NK-92 treated with Interleukin-12 subunit alpha and Interleukin-12 subunit beta, amount 100 ng/mL, for 24 hours (cell line): ENCODE data around the gene GRAMD4.

Experiments used
- DNase-seq: peaks from one replicate; lab custom pipeline; 2025; lab: John Stamatoyannopoulos, UW

Gene GRAMD4

DNA sequence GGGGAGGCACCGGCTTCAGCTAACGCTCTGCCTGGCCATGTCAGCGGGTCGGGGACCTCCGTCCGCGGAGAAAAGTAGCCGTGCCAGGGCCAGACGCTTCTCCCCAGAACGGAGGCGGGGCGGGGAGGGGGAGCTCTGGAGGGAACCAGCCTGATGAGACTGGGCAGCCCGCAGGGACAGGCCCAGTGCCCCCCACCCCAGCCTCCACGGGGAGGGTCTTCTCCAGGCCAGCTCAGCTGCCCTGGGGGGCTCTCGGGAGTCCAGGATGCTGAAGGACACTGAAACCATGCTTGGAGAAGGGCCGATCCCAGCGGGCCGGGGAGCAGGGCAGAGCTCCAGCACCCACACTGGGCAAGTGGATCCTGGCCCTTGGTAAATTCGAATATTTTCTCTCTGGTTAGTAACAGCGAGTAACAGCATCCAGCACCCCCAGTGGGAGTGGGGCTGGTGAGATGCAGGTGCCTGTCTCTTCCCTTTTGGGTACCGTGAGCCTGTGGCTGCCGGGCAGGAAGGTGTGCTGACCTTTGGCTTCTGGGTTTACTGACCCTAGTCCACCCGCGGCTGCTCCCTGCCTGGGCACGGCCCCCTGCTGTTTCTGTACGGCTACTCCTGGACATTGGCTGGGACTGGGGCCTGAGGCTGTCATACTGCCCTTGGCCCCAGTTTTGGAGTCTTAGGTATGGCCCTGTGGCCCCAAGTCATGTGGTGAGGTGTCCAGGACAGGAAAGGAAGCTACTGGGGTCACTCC is 35.8 kb downstream of the GRAMD4 start:
- DNase-seq: no peak

GRCh38 chr22:46656856-46657654 is 36.9 kb downstream of the GRAMD4 start:
- no peak for DNase-seq

DNA sequence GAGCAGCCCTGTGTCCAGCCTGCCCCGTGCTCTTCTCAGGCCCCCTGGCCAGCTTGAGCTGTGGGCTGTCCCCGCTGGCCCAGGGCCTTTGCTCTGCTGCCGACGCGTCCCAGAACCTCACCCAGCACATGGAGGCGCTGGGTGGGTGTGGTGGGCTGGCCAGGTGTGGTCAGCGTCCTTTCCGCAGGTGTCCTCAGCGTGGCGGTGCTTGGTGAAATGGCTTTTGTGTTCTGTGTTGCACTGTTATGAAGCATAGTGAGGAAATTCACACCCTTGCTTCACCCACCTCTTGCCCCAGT is 37.4 kb downstream of the GRAMD4 start:
- DNase-seq: no peak

DNA sequence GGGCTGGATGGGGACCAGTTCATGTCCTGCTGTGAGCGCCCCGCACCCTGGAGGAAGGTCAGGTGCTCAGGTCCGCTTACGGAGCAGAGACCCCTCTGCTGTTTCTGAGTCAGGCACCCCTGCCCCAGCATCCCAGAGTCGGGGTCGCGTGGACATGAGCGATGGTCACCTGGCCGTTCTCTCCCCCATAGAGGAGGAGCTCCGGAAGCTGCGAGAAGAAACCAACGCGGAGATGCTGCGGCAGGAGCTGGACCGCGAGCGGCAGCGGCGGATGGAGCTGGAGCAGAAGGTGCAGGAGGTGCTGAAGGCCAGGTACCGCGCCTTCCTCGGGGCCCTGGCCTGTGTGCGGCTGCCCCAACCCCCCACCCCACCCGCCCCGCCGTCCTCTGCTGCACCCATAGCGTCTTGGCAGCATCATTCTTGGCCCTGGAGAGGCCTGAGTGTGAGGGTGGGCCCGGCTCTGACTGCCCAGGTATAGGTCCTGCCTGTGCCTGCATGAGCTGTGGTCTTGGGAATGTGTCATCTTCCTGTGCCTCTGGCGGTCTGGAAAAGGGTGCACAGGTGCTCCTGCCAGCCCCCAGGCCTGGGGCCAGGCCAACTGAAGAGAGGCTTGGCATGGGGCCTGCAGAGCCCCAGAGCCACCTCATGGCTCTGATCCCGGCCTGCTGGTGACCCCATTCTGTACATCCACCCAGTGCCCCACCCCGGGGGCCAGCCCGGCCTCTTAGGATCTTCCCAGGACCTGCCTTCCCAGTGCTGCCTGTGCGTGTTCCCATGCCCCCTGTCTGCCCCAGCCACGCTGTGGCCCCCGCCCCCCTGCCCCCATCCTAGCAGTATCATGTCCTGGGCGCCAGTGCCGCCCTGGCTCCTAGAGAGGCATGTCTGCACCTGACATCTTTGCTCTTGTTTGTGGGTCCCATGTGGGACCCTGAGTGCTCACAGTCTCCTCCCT is 38.1 kb downstream of the GRAMD4 start:
- no peak for DNase-seq

DNA sequence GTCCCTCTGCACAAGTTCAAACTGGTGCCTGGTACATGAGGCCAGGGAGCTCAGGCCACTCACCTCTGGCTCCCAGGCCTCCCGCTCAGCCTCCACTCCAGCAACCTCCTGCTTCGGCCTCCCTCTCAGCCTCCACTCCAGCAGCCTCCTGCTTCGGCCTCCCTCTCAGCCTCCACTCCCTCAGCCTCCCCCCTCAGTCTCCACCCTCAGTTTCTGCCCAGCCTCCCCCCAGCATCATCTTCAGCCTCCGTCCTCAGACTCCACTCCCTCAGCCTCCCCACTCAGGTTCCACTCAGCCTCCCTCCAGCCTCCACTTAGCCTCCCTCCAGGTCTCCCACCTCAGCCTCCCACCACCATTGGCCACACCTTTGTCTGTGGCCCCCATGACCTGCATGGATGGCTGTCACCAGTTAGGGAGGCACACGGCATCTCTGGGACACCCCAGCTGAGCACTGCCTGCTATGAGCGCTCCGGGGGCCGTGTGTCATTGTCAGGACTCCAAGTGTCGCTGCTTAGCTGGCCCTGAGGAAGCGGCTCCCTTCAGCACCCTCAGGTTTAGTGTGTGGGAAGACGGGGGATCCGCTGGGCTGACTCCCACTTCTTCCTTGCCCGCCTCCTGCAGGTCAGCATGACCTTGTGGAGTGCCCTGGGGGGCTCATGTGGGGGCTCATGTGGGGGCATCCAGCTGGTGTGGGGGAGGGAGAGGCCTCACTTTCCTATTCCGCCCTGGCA is 39.0 kb downstream of the GRAMD4 start:
- DNase-seq: no peak

DNA sequence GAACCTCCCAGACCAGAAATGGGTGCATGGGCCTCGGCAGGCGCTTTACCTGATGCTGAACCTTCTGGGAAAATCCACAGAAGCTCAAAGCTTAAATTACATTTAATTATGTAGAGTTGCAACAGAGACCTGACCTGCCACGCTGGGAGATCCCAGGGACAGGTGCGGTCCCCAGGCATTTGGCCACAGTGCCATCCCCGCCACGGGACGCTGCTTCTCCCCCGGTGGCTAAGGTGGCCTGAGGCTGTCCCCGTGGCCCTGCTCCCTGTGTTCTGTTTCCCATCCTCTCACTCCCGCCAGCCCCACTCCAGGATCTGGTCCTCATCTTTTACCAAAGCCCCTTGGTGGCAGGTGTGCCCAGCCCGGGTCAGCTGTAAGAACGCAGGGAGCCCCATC is 39.6 kb downstream of the GRAMD4 start:
- DNase-seq: no peak

DNA sequence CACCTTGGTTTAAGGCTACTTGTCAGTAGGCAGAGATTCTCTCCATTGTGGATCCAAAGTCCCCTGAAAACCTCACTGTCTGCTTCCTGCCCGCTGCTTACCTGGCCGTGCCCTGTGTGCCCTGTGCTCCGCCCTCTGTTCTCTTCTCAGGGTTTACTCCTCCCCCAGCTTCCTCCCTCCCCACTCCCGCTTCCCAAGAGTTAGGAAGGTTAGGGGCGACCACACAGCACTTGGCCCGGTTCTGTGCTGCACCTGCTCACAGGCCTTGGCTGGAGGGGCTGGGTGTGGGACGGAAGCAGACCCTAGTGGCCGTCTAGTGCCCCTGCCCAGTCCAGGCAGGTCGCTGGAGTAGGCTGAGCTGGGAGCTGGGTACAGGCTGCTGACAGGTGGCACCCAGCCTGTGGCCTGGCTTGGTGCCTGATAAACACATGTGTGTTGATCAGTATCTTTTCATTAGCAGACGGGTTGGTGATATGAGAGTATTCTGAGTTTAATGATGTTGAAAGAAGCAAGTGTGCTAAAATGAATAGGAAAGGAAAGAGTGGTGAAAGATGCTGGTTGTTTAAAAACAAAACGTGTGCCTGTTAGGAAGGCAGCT is 40.5 kb downstream of the GRAMD4 start:
- no peak for DNase-seq

DNA sequence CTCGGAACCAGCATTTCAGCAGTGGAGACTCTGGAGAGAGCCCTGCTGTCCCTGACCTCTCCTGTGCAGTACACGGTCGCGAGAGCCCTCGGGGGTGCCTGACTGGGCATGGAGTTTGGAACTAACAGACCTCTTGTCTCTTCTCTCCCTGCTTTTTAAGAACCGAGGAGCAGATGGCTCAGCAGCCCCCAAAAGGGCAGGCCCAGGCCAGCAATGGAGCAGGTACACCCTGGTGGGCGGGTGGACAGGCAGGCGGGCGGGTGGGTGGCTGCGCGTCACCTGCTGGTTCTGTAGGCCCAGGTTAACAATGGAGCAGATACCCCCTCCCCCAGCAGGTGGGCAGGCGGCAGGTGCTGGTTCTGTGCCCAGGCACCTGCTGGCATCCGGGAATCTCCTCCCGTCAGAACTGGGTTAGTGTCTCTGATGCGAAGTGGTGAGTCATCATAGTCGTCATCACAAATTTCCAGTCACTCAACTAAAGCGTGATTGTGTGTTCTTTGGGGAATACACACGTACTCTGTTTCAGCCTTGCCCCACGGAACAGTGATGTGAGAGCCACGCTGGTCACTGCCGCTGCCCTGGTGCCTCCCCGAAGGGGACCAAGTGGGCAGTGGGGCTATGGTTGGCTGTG is 41.1 kb downstream of the GRAMD4 start:
- no peak for DNase-seq

GRCh38 chr22:46662226-46662625 is 42.0 kb downstream of the GRAMD4 start:
- no peak for DNase-seq

- DNase-seq: no peak
Measured at GRCh38 chr22:46663001-46663400, 42.8 kb downstream of the GRAMD4 start.

DNA sequence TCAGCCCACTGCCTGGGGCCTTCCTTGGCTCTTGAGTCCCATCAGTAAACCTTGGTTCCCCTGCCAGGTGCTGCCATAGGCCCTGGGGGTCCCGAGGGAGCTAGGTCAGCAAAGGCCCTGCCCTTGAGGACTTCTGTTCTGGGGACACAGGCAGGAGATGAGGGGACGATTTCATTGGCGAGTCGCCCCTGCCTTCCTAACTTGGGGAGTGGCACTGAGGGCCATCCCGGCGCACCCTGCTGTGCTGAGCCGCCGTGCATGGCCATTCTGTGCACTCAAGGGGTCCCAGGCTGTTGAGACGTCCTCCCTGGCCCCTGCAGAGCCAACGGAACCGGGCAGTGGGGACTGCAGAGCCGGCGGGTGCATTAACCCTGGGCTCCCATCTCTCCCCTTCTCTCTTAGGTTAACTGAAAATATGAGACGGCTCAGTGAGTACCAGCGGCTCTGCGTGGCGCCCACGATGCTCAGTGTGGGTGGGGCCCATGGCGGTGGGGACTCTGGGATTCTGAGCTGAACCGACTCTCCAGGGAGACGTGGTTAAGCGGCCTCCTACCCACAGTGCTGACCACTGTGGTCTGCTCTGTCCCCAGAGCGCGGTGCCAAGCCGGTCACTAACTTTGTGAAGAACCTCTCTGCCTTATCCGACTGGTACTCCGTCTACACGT is 43.4 kb downstream of the GRAMD4 start:
- no peak for DNase-seq

DNA sequence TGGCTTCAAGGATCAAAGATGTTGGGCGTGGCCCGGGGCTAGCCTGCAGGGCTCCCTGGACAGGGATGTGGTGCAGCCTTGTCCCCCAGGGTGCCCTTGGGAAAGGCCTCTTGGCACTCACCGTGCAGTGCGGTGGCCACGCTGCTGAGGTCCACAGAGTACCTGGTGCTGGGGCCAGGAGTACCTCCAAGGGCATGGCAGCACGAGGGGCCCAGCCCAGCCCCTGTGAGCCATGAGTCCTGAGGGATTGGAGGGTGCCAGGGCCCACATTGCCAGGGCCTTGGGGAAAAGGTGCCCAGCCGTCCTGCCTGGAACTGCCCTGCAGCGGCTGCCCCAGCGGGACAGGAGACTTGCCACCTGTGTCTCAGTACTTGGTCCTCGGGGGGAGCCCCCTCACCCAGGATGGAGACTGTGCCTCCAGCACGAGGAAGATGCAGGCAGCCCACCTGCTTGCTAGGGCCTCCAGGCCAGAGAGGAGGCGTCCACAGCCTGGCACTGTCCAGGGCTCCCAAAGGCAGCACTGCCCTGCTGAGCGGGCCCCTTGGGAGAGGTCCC is 44.2 kb downstream of the GRAMD4 start:
- DNase-seq: no peak

- DNase-seq: no peak
Measured at GRCh38 chr22:46665151-46665695, 45.0 kb downstream of the GRAMD4 start.

DNA sequence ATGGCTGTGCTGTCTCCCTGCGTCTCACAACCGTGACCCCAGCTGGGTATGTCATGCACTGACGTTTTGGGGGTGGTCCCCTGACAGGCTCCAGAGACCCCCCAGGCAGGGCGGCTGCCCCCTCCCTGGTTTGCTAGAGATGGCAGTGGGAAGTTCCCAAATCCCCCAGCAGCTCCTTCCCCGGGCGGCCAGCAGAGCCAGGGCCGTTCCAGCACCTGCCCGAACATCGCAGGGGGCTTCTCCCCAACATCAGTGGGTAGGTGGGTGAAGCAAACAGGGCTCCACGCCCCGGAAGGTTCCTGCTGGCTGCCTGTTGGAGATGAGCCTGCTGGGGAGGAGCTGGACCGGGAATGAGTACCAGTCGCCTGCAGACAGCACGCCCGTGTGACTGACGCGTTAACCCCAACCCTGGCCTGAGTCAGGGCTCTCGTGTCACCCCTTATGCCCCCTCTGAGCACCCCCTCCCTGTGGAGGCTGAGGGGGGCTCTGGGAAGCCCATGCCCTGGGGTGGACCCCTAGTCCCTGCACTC is 45.6 kb downstream of the GRAMD4 start:
- DNase-seq: no peak

- no peak for DNase-seq
Measured at GRCh38 chr22:46666577-46667244, 46.5 kb downstream of the GRAMD4 start.

- no peak for DNase-seq
Measured at GRCh38 chr22:46667245-46667623, 47.0 kb downstream of the GRAMD4 start.

- DNase-seq: no peak
Measured at GRCh38 chr22:46668116-46668515, 47.9 kb downstream of the GRAMD4 start.

DNA sequence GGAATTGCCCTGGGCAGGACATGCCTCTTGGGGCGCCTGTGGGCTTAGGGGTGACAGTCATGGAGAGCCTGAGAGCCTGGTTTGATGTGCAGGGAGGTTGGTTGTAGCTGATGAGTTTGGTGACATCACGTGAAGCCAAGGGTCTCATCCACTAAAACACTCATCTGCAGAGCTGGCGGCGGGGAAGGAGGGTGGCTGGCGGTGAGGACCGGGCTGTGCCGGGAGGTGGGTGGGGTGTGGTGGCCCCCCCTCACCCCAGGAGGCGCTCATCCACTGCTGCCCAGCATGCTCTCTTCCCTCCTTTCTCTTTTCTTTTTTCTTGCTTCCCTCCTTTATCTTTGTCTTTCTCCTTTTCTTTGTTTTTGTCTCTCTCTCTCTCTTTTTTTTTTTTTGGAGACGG is 49.0 kb downstream of the GRAMD4 start:
- DNase-seq: no peak

GRCh38 chr22:46671824-46672432 is 51.7 kb downstream of the GRAMD4 start:
- DNase-seq: no peak
